ENCODE results near the gene SLC38A11. TPM values are rescaled to one million over a fixed set of nuclear protein-coding genes. Genes with fewer than 3 reads are reported as not detected.
"Not testable (repeated sequence)": the region's sequence is repeated elsewhere in the genome, so short reads cannot be mapped to it uniquely, and the experiment has no call there.

SLC38A11 gene
- total RNA-seq, 1 donor from 2014 or later = not detected

GRCh38 chr2:164981217-164981990 lies 26.1 kb upstream of the SLC38A11 start:
- Mint-ChIP-seq H3K4me3 (ENCODE audit: unreplicated experiment) (no peak overlapping the region), H3K4me1 (ENCODE audit: low read depth, unreplicated experiment) (no peaks in the 10 kb centered on the region), H3K36me3 (ENCODE audit: unreplicated experiment) (no peaks in the 10 kb centered on the region), H3K27me3 (ENCODE audit: unreplicated experiment) (no peaks in the 10 kb centered on the region), H3K9me3 (ENCODE audit: unreplicated experiment) (no peaks in the 10 kb centered on the region), H3K27ac (ENCODE audit: unreplicated experiment) (no peak overlapping the region)
- no peak for DNase-seq
- TF ChIP-seq CTCF (IDR thresholded peaks at IDR 0.05; ENCODE audit: partially characterized antibody, unreplicated experiment) = no peak

GRCh38 chr2:164980688-164981087 lies 25.4 kb upstream of the SLC38A11 start:
- not testable (repeated sequence) for H3K4me3 Mint-ChIP-seq (ENCODE audit: unreplicated experiment); H3K36me3 Mint-ChIP-seq (ENCODE audit: unreplicated experiment); H3K4me1 Mint-ChIP-seq (ENCODE audit: low read depth, unreplicated experiment); DNase-seq; H3K9me3 Mint-ChIP-seq (ENCODE audit: unreplicated experiment); H3K27me3 Mint-ChIP-seq (ENCODE audit: unreplicated experiment); H3K27ac Mint-ChIP-seq (ENCODE audit: unreplicated experiment)

- H3K27ac Mint-ChIP-seq (ENCODE audit: unreplicated experiment) = no peak overlapping the region
These were observed 23.8 kb upstream of the SLC38A11 start for GRCh38 chr2:164979113-164979512.

GRCh38 chr2:164976875-164977470 lies 21.6 kb upstream of the SLC38A11 start:
- not testable (repeated sequence) for H3K4me3 Mint-ChIP-seq (ENCODE audit: unreplicated experiment); H3K36me3 Mint-ChIP-seq (ENCODE audit: unreplicated experiment); H3K27ac Mint-ChIP-seq (ENCODE audit: unreplicated experiment); DNase-seq; H3K4me1 Mint-ChIP-seq (ENCODE audit: low read depth, unreplicated experiment); H3K27me3 Mint-ChIP-seq (ENCODE audit: unreplicated experiment); H3K9me3 Mint-ChIP-seq (ENCODE audit: unreplicated experiment)

More at GRCh38 chr2:164979113-164979512, 23.8 kb upstream of the SLC38A11 start:
- TF ChIP-seq CTCF (IDR thresholded peaks at IDR 0.05; ENCODE audit: partially characterized antibody, unreplicated experiment) = no peak
- Mint-ChIP-seq H3K4me3 (ENCODE audit: unreplicated experiment) (no peak overlapping the region), H3K4me1 (ENCODE audit: low read depth, unreplicated experiment) (no peaks in the 10 kb centered on the region), H3K9me3 (ENCODE audit: unreplicated experiment) (no peaks in the 10 kb centered on the region), H3K27me3 (ENCODE audit: unreplicated experiment) (no peaks in the 10 kb centered on the region), H3K36me3 (ENCODE audit: unreplicated experiment) (no peaks in the 10 kb centered on the region)
- no peak for DNase-seq

- Mint-ChIP-seq H3K4me3 (ENCODE audit: unreplicated experiment) (no peak overlapping the region), H3K36me3 (ENCODE audit: unreplicated experiment) (no peaks in the 10 kb centered on the region), H3K27ac (ENCODE audit: unreplicated experiment) (no peak overlapping the region), H3K9me3 (ENCODE audit: unreplicated experiment) (no peaks in the 10 kb centered on the region), H3K4me1 (ENCODE audit: low read depth, unreplicated experiment) (no peaks in the 10 kb centered on the region), H3K27me3 (ENCODE audit: unreplicated experiment) (no peaks in the 10 kb centered on the region)
- no peak for TF ChIP-seq CTCF (IDR thresholded peaks at IDR 0.05; ENCODE audit: partially characterized antibody, unreplicated experiment)
- no peak for DNase-seq
These were observed 21.0 kb upstream of the SLC38A11 start for GRCh38 chr2:164976301-164976700.

GRCh38 chr2:164975891-164976290 lies 20.6 kb upstream of the SLC38A11 start:
- no peaks in the 10 kb centered on the region for H3K36me3 Mint-ChIP-seq (ENCODE audit: unreplicated experiment)
- H3K9me3 Mint-ChIP-seq (ENCODE audit: unreplicated experiment) = no peaks in the 10 kb centered on the region
- H3K4me1 Mint-ChIP-seq (ENCODE audit: low read depth, unreplicated experiment) = no peaks in the 10 kb centered on the region
- H3K4me3 Mint-ChIP-seq (ENCODE audit: unreplicated experiment) = no peak overlapping the region
- no peak for TF ChIP-seq CTCF (IDR thresholded peaks at IDR 0.05; ENCODE audit: partially characterized antibody, unreplicated experiment)
- no peak for DNase-seq
- H3K27ac Mint-ChIP-seq (ENCODE audit: unreplicated experiment) = no peak overlapping the region
- no peaks in the 10 kb centered on the region for H3K27me3 Mint-ChIP-seq (ENCODE audit: unreplicated experiment)

Data from glutamatergic neuron (in vitro differentiated cells).